H9 (cell line): Measurements from ENCODE around the gene MKI67. TPM values are rescaled to one million over a fixed set of nuclear protein-coding genes. Genes with fewer than 3 reads are reported as not detected.

Source experiments
- DNase-seq: peaks from one replicate; pipeline ENCODE4 v3.0.0-alpha.2; 2017
- H2AFZ ChIP-seq: one replicate; pipeline ENCODE4 v1.6.1; 2013; ENCODE audit warnings: mild to moderate bottlenecking, low read length, control low read depth, moderate library complexity
- H2AK5ac ChIP-seq: 2 replicates; pipeline ENCODE4 v1.6.1; 2013; ENCODE audit warnings: low read length, control low read depth, mixed read lengths; ENCODE audit not compliant: insufficient read length
- H2BK120ac ChIP-seq: one replicate; pipeline ENCODE4 v1.6.1; 2013; ENCODE audit warnings: low read depth, mild to moderate bottlenecking, low read length, control low read depth, inconsistent platforms; ENCODE audit not compliant: poor library complexity, severe bottlenecking
- H2BK12ac ChIP-seq: 2 replicates; pipeline ENCODE4 v1.6.1; 2013; ENCODE audit warnings: low read length, control low read depth, mixed read lengths, low read depth; ENCODE audit not compliant: insufficient read length
- H2BK15ac ChIP-seq: 2 replicates; pipeline ENCODE4 v1.6.1; 2013; ENCODE audit warnings: low read depth, low read length, control low read depth
- H2BK20ac ChIP-seq: one replicate; pipeline ENCODE4 v1.6.1; 2013; ENCODE audit warnings: low read depth, mild to moderate bottlenecking, low read length, control low read depth, inconsistent platforms; ENCODE audit not compliant: poor library complexity, severe bottlenecking
- H2BK5ac ChIP-seq: 2 replicates; pipeline ENCODE4 v1.6.1; 2013; ENCODE audit warnings: low read length, control low read depth, mixed read lengths; ENCODE audit not compliant: insufficient read length
- H3K14ac ChIP-seq: 2 replicates; pipeline ENCODE4 v1.6.1; 2013; ENCODE audit warnings: low read length, control low read depth; ENCODE audit not compliant: insufficient read depth
- H3K18ac ChIP-seq: 2 replicates; pipeline ENCODE4 v1.6.1; 2013; ENCODE audit warnings: low read depth, mild to moderate bottlenecking, mixed read lengths, low read length, control low read depth; ENCODE audit not compliant: insufficient read length
- H3K23ac ChIP-seq: 2 replicates; pipeline ENCODE4 v1.6.1; 2013; ENCODE audit warnings: low read length, control low read depth, mixed read lengths, low read depth; ENCODE audit not compliant: insufficient read length
- H3K23me2 ChIP-seq: 2 replicates; pipeline ENCODE4 v1.6.1; 2013; ENCODE audit warnings: low read depth, mild to moderate bottlenecking, mixed read lengths, low read length, control low read depth; ENCODE audit not compliant: insufficient read length, poor library complexity, severe bottlenecking
- H3K27ac ChIP-seq: 2 replicates; pipeline ENCODE4 v1.5.1; 2013; ENCODE audit warnings: low read length, control low read depth, mixed read lengths, low read depth; ENCODE audit not compliant: insufficient read length
- H3K27me3 ChIP-seq: 2 replicates; pipeline ENCODE4 v1.6.1; 2013; ENCODE audit warnings: low read length, control low read depth, inconsistent platforms; ENCODE audit not compliant: insufficient read depth
- H3K4ac ChIP-seq: 2 replicates; pipeline ENCODE4 v1.6.1; 2013; ENCODE audit warnings: low read depth, mild to moderate bottlenecking, control low read depth, inconsistent platforms, low read length, moderate library complexity
- H3K4me1 ChIP-seq: 2 replicates; pipeline ENCODE4 v1.6.1; 2013; ENCODE audit warnings: low read length, control low read depth, inconsistent platforms; ENCODE audit not compliant: insufficient read depth
- H3K4me2 ChIP-seq: 2 replicates; pipeline ENCODE4 v1.6.1; 2013; ENCODE audit warnings: low read length, control low read depth, mixed read lengths; ENCODE audit not compliant: insufficient read length, insufficient read depth
- H3K56ac ChIP-seq: 2 replicates; pipeline ENCODE4 v1.6.1; 2013; ENCODE audit warnings: low read depth, mild to moderate bottlenecking, mixed read lengths, low read length, control low read depth; ENCODE audit not compliant: insufficient read length
- H3K79me1 ChIP-seq: 2 replicates; pipeline ENCODE4 v1.6.1; 2013; ENCODE audit warnings: low read depth, mild to moderate bottlenecking, moderate library complexity, low read length, control low read depth, inconsistent platforms; ENCODE audit not compliant: insufficient read depth, poor library complexity, severe bottlenecking
- H3K79me2 ChIP-seq: 2 replicates; pipeline ENCODE4 v1.6.1; 2013; ENCODE audit warnings: low read length, control low read depth, inconsistent platforms; ENCODE audit not compliant: insufficient read depth
- H3K9ac ChIP-seq: 2 replicates; pipeline ENCODE4 v1.6.1; 2013; ENCODE audit warnings: low read length, control low read depth, mixed read lengths; ENCODE audit not compliant: insufficient read length; ENCODE audit errors: extremely low read depth
- H3K9me3 ChIP-seq: one replicate; pipeline ENCODE4 v1.6.1; 2013; ENCODE audit warnings: low read depth, low read length, inconsistent platforms; ENCODE audit not compliant: control insufficient read depth
- H3T11ph ChIP-seq: one replicate; pipeline ENCODE4 v1.6.1; 2013; ENCODE audit warnings: mild to moderate bottlenecking, low read length, control low read depth, inconsistent platforms
- H4K20me1 ChIP-seq: one replicate; pipeline ENCODE4 v1.6.1; 2013; ENCODE audit not compliant: control insufficient read depth, insufficient read length, insufficient read depth
- H4K5ac ChIP-seq: 2 replicates; pipeline ENCODE4 v1.6.1; 2013; ENCODE audit warnings: low read depth, mild to moderate bottlenecking, mixed read lengths, low read length, control low read depth; ENCODE audit not compliant: insufficient read length
- H4K8ac ChIP-seq: replicated peaks from 2 replicates; pipeline ENCODE4 v1.6.1; 2013; ENCODE audit warnings: low read length, control low read depth, mixed read lengths, low read depth; ENCODE audit not compliant: insufficient read length
- H4K91ac ChIP-seq: 2 replicates; pipeline ENCODE4 v1.6.1; 2013; ENCODE audit warnings: low read depth, mild to moderate bottlenecking, moderate library complexity, mixed read lengths, low read length, control low read depth; ENCODE audit not compliant: insufficient read length
- H3K27ac Mint-ChIP-seq, 3 experiments: 2 replicates in 2 of 3; 3 replicates in 1 of 3; pipeline ENCODE4 v1.8.0; 2020 to 2021; ENCODE audit warnings: mixed read lengths in 3 of 3, mild to moderate bottlenecking in 1 of 3, moderate library complexity in 1 of 3
- H3K27me3 Mint-ChIP-seq: 2 replicates; pipeline ENCODE4 v1.8.0; 2021; ENCODE audit warnings: low read depth, mild to moderate bottlenecking, moderate library complexity, mixed read lengths
- H3K36me3 Mint-ChIP-seq, 3 experiments: 2 replicates in 2 of 3; 3 replicates in 1 of 3; pipeline ENCODE4 v1.8.0; 2020 to 2021; ENCODE audit warnings: low read depth in 3 of 3, mixed read lengths in 3 of 3; ENCODE audit not compliant: insufficient read depth in 1 of 3
- H3K4me1 Mint-ChIP-seq, 2 experiments: 2 replicates each; pipeline ENCODE4 v1.8.0; 2020; ENCODE audit warnings: mixed read lengths in 2 of 2
- H3K4me3 Mint-ChIP-seq, 2 experiments: 2 replicates in 1 of 2; 3 replicates in 1 of 2; pipeline ENCODE4 v1.8.0; 2020 to 2021; ENCODE audit warnings: mild to moderate bottlenecking in 2 of 2, mixed read lengths in 2 of 2, moderate library complexity in 1 of 2
- H3K9me3 Mint-ChIP-seq, 2 experiments: 2 replicates in 1 of 2; 3 replicates in 1 of 2; pipeline ENCODE4 v1.8.0; 2020; ENCODE audit warnings: mild to moderate bottlenecking in 2 of 2, mixed read lengths in 2 of 2, moderate library complexity in 1 of 2
- CTCF ChIP-seq: fragments of 200-600 bp; sonication (generic); conservative IDR thresholded peaks from 3 replicates; pipeline ENCODE4 v1.8.0; 2021; ENCODE audit warnings: antibody characterized with exemption, mild to moderate bottlenecking
- WGBS: extraction: QIAGEN DNeasy Blood & Tissue Kit; methylation state at CpG from one replicate; pipeline ENCODE4 v1.1.7; 2013; ENCODE audit warnings: missing lambda C conversion rate, low lambda C conversion rate, mixed read lengths; ENCODE audit not compliant: insufficient read length; ENCODE audit errors: extremely low coverage; 5-methylcytosine and 5-hydroxymethylcytosine counted together
- total RNA-seq: library from RNA; stranded (reverse); gene quantifications from 2 replicates; pipeline ENCODE4 v1.2.1, GENCODE V29; 2021

Gene MKI67
- total RNA-seq, 1 experiment from 2014 or later = 108 TPM

GRCh38 chr10:128137877-128138276 lies 11.7 kb upstream of the MKI67 start:
- Histone ChIP-seq H3K4ac (no peak overlapping the region), H2AFZ (no peak overlapping the region), H3K23ac (no peak overlapping the region), H4K91ac (no peak overlapping the region), H3K79me1 (no peaks in the 10 kb centered on the region), H3K9me3 (no peaks in the 10 kb centered on the region), H3K14ac (no peak overlapping the region), H2BK12ac (no peak overlapping the region), H4K5ac (no peak overlapping the region), H3K4me2 (no peak overlapping the region), H2BK5ac (no peak overlapping the region), H4K8ac (no peak overlapping the region), H2BK20ac (no peak overlapping the region), H3K18ac (no peak overlapping the region), H3K56ac (no peak overlapping the region), H2BK120ac (no peak overlapping the region), H3T11ph (no peak overlapping the region), H3K27me3 (no peaks in the 10 kb centered on the region), H3K4me1 (no peaks in the 10 kb centered on the region), H3K9ac (no peak overlapping the region), H2BK15ac (no peak overlapping the region), H3K79me2 (no peaks in the 10 kb centered on the region), H4K20me1 (no peaks in the 10 kb centered on the region), H3K23me2 (no peaks in the 10 kb centered on the region), H2AK5ac (no peak overlapping the region), H3K27ac (no peak overlapping the region)
- no CpG with 5 or more reads among the region's 1 CpG for WGBS
- Mint-ChIP-seq H3K9me3 (no peaks in the 10 kb centered on the region), H3K27me3 (peaks cover 4% of the 10 kb centered on the region; the same call in 1 of the 2 replicates), H3K4me3 (no peak overlapping the region), H3K27ac (no peak overlapping the region), H3K4me1 (peaks cover 10 to 11% of the 10 kb centered on the region in 2 experiments), H3K36me3 (no peaks in the 10 kb centered on the region)
- no peak for TF ChIP-seq CTCF
- DNase-seq = no peak
